Esophagus muscularis mucosa (tissue), 4 donors: ENCODE results near the gene POLA2. TPM values are rescaled to one million over a fixed set of nuclear protein-coding genes. Genes with fewer than 3 reads are reported as not detected.

Source experiments
- DNase-seq: peaks from one replicate; pipeline ENCODE4 v3.0.0-alpha.2; 2017; ENCODE audit errors: extremely low spot score
- H3K27ac ChIP-seq, 4 donors: fragments of 200-600 bp; sonication (generic); replicated peaks in 1 of 4; 1 replicate in 3 of 4; 2 replicates in 1 of 4; pipeline ENCODE4 v1.5.1; 2016 to 2019; ENCODE audit warnings: mild to moderate bottlenecking in 1 of 4
- H3K27me3 ChIP-seq, 4 donors: fragments of 200-600 bp; sonication (generic); one replicate each; pipeline versions ENCODE4 v1.5.1 to v1.6.0; 2016 to 2019
- H3K36me3 ChIP-seq, 4 donors: fragments of 200-600 bp; sonication (generic); one replicate each; pipeline ENCODE4 v1.5.1; 2016 to 2019
- H3K4me1 ChIP-seq, 4 donors: fragments of 200-600 bp; sonication (generic); one replicate each; pipeline ENCODE4 v1.5.1; 2016 to 2019
- H3K4me3 ChIP-seq, 4 donors: fragments of 200-600 bp; sonication (generic); 1 replicate in 2 of 4; 2 replicates in 2 of 4; pipeline ENCODE4 v1.5.1; 2016 to 2019; ENCODE audit warnings: mild to moderate bottlenecking in 4 of 4, moderate library complexity in 1 of 4
- H3K9me3 ChIP-seq, 4 donors: fragments of 200-600 bp; sonication (generic); 1 replicate in 3 of 4; 2 replicates in 1 of 4; pipeline ENCODE4 v1.5.1; 2016 to 2019
- EP300 ChIP-seq: sonication (generic); formaldehyde crosslinking; IDR thresholded peaks from one replicate; pipeline ENCODE4 v1.6.1; 2017; ENCODE audit warnings: antibody characterized with exemption
- POLR2A ChIP-seq: fragments of 450-650 bp; IDR thresholded peaks from one replicate; pipeline ENCODE4 v1.6.1; 2017; ENCODE audit warnings: antibody characterized with exemption, moderate library complexity, mild to moderate bottlenecking, low read depth
- POLR2AphosphoS5 ChIP-seq, 2 donors: sonication (generic); formaldehyde crosslinking; IDR thresholded peaks; one replicate each; pipeline ENCODE4 v1.6.1; 2017; ENCODE audit warnings: antibody characterized with exemption in 2 of 2
- WGBS: methylation state at CpG from one replicate; pipeline ENCODE4 v1.1.5; 2018; 5-methylcytosine and 5-hydroxymethylcytosine counted together
- intact Hi-C: fragments of 100-400 bp; cut with DNase I; formaldehyde crosslinking; loops from one replicate; pipeline ENCODE4 v1.15.1; 2023
- total RNA-seq, 4 donors: library from RNA; depleted of rRNA; stranded (reverse); fragments of >200 nt; gene quantifications; one replicate each; pipeline versions ENCODE4 v1.1.0 to v1.2.1, GENCODE V29; 2016
- TF ChIP-seq, protein P1 (sequence below), 3 experiments: fragments of 200-600 bp in 2 of 3; fragments of 450-650 bp in 1 of 3; sonication (generic) in 2 of 3; IDR thresholded peaks; one replicate each; pipeline ENCODE4 v1.5.1; 2017 to 2019; ENCODE audit warnings: antibody characterized with exemption in 3 of 3, mild to moderate bottlenecking in 2 of 3, moderate library complexity in 1 of 3

Gene POLA2
- total RNA-seq, 4 donors from 2014 or later: 14.7 to 26.6 (median 17.3) TPM

DNA sequence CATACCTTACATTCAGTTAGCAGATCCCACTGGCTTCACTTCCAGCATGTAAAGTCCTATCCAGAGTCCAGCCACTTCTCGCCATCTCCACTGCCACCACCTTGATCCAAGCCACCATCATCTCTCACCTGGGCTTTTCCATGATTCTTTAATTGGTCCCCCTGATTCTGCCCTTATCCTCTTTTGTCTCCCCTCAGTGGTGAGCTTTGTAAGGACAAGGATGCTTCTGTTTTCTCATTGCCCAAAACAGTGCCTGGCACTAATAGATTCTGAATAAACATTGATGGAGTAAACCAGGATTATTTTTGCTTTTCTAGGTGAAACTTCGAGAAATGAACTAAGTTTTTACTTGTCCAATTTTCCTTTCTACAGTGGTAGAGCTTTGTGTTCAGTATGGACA lies 4.4 kb downstream of the POLA2 start:
- Histone ChIP-seq H3K27me3 (no peaks in the 10 kb centered on the region), H3K36me3 (peaks cover 0 to 53% (median 34%) of the 10 kb centered on the region in 4 donors), H3K4me1 (peaks cover 8 to 23% (median 14%) of the 10 kb centered on the region in 4 donors), H3K9me3 (no peaks in the 10 kb centered on the region), H3K27ac (no peak overlapping the region), H3K4me3 (no peak overlapping the region)
- intact Hi-C loops: loop anchor here (5.0 kb wide), 1 partner anchor 39 kb away; no protein-coding TSS in a partner anchor
- no peak for DNase-seq
- no peak for TF ChIP-seq POLR2AphosphoS5 (IDR thresholded peaks at IDR 0.05)
- TF ChIP-seq EP300: no peak
- TF ChIP-seq, protein P1, sequence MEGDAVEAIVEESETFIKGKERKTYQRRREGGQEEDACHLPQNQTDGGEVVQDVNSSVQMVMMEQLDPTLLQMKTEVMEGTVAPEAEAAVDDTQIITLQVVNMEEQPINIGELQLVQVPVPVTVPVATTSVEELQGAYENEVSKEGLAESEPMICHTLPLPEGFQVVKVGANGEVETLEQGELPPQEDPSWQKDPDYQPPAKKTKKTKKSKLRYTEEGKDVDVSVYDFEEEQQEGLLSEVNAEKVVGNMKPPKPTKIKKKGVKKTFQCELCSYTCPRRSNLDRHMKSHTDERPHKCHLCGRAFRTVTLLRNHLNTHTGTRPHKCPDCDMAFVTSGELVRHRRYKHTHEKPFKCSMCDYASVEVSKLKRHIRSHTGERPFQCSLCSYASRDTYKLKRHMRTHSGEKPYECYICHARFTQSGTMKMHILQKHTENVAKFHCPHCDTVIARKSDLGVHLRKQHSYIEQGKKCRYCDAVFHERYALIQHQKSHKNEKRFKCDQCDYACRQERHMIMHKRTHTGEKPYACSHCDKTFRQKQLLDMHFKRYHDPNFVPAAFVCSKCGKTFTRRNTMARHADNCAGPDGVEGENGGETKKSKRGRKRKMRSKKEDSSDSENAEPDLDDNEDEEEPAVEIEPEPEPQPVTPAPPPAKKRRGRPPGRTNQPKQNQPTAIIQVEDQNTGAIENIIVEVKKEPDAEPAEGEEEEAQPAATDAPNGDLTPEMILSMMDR (IDR thresholded peaks at IDR 0.05): peak in 1 of 3 experiments; percentile 42
- 100% methylated on average over 2 of the region's 2 CpGs for WGBS

DNA sequence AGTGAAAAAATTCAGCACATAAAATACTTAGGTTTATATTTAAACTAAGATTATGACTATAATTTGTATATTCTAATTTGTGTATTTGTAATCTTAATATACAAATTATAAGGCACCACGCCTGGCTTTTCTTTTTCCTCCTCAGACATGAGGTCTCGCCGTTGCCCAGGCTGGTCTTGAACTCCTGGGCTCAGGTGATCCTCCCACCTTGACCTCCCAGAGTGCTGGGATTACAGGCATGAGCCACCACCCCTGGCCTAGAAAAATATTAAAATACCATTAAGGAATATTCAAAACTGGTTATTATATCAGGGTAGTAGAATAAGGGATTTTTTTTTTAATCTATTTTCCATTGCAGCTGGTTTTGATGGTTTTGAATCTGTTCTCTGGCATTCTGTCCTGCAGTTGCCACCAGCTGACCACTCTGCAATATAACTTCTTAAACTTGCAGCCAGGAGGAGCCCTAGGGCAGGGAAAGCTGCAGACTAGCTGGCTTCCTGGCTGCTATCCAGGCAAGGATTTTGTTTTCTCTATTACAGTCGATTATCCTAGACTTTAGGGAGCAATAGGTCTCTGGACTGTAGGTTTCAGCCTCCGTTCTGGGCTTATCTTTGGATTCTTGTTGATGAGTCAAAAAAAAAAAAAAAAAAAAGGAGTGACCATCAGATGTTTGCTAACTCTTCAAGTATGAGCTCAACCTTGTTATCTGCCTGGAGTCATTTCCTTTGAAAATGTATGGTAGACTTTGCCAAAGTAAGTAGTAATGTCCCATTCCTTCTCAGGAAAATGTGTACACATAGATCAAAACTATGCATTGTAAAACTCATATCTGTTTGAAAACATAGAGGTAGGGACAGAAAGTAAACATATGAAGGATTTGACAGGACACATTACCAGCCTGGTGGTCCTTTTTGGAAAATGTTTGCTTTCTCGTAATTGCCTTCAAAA lies 13.2 kb downstream of the POLA2 start:
- no peak for DNase-seq
- peak overlapping the region in 2 of 4 donors; percentile 39 to 43 for H3K27ac ChIP-seq
- intact Hi-C loops: loop anchor here (1.0 kb wide), 2 partner anchors 41 to 55 kb away; no protein-coding TSS in a partner anchor
- WGBS: 46% methylated on average over 6 of the region's 6 CpGs
- H3K36me3 ChIP-seq: peaks cover 0 to 18% (median 10%) of the 10 kb centered on the region in 4 donors
- no peaks in the 10 kb centered on the region for H3K9me3 ChIP-seq
- TF ChIP-seq, protein P1 (IDR thresholded peaks at IDR 0.05): peak; percentile 74 to 97 (median 75)
- TF ChIP-seq POLR2A (no peak), POLR2AphosphoS5 (IDR thresholded peaks at IDR 0.05) (peak; percentile 83 to 88)
- no peaks in the 10 kb centered on the region for H3K27me3 ChIP-seq
- no peak overlapping the region for H3K4me3 ChIP-seq
- peaks cover 22 to 47% (median 43%) of the 10 kb centered on the region in 4 donors for H3K4me1 ChIP-seq

DNA sequence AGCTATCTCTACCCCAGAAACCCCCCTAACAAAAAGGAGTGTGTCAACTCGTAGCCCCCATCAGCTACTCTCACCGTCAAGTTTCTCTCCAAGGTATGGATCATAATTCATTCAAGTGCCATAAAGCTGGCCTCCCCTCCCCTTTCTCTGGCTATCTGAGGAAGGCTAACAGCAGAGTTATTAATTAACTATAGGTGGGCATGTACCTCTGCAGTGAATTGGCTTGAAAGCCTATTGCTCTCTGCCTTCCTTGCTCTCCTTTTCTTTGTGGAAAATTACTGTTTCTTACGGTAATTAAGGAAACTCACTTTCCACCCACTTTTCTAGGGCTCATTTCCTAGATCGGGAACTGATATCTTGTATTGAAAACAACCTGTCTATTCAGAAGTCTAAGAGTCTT lies 14.1 kb downstream of the POLA2 start:
- no peak for DNase-seq
- peaks cover 0 to 15% (median 2%) of the 10 kb centered on the region in 4 donors for H3K36me3 ChIP-seq
- H3K4me1 ChIP-seq: peaks cover 25 to 55% (median 43%) of the 10 kb centered on the region in 4 donors
- H3K27me3 ChIP-seq: no peaks in the 10 kb centered on the region
- H3K27ac ChIP-seq: peak overlapping the region in 2 of 4 donors; percentile 39 to 43
- no peak for TF ChIP-seq POLR2AphosphoS5 (IDR thresholded peaks at IDR 0.05)
- no peak for TF ChIP-seq EP300
- TF ChIP-seq POLR2A: no peak
- TF ChIP-seq, protein P1 (IDR thresholded peaks at IDR 0.05): no peak
- intact Hi-C loops: loop anchor here (1.0 kb wide), 2 partner anchors 40 to 54 kb away; no protein-coding TSS in a partner anchor
- H3K9me3 ChIP-seq: no peaks in the 10 kb centered on the region
- no peak overlapping the region for H3K4me3 ChIP-seq
- WGBS: 88% methylated on average over 4 of the region's 4 CpGs

DNA sequence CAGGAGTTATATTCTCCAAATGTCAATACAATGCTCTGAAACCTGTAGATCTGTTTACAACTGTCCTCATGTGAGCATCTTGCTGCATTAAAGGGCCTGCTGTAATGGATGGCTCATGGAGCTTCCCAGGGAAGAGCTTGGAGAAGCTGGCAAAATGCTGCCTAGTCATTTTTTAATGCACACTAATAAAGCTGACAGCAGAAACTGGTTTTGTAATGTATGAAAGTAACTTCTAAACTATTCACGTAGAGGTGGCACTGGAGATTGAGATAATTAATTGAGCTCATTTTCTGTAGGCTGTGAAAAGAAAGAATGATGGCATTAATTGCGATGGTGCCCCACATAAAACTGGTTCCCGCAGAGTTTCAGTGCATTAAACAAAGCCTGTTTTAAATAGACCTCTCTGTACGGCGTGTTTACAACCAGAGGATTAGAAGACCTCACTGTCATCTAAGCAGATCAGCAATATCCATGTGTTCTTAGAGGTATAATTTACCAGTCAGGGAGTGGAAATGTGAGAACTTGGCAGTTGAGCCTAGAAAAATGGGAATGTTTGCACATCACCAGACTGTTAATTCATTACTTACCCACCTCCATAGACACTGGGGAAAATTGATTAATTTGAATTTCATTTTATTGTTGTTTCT lies 16.0 kb downstream of the POLA2 start:
- intact Hi-C loops: no loop called here
- WGBS: 54% methylated on average over 5 of the region's 5 CpGs
- DNase-seq: no peak
- TF ChIP-seq POLR2A: no peak
- TF ChIP-seq, protein P1 (IDR thresholded peaks at IDR 0.05): no peak
- Histone ChIP-seq H3K27me3 (no peaks in the 10 kb centered on the region), H3K4me1 (peaks cover 25 to 55% (median 43%) of the 10 kb centered on the region in 4 donors), H3K9me3 (no peaks in the 10 kb centered on the region), H3K36me3 (peaks cover 5 to 27% (median 17%) of the 10 kb centered on the region in 4 donors), H3K27ac (peak overlapping the region; percentile 26 to 55 (median 49)), H3K4me3 (no peak overlapping the region)
